AG04449 (cell line): ENCODE data around the gene ZNF488.

Source experiments
- CTCF ChIA-PET: fragments of 350-600 bp; formaldehyde crosslinking; extraction: SDS; loops from one replicate; lab custom pipeline; 2021; ENCODE audit warnings: antibody characterized with exemption; lab: Yijun Ruan, JAX
- POLR2A ChIA-PET: fragments of 400-600, 350-600 bp; formaldehyde crosslinking; extraction: SDS; loops from one replicate; lab custom pipeline; 2020; ENCODE audit warnings: antibody characterized with exemption, inconsistent platforms; lab: Yijun Ruan, JAX
- DNase-seq: peaks from one replicate; pipeline ENCODE4 v3.0.0-alpha.2; 2010; ENCODE audit warnings: low read depth, low spot score
- H3K4me3 ChIP-seq: 2 replicates; pipeline ENCODE4 v1.5.1; 2011; ENCODE audit warnings: low read depth, mild to moderate bottlenecking, control low read depth, low read length
- TF ChIP-seq, protein P1 (sequence below): IDR thresholded peaks from one replicate; pipeline ENCODE4 v1.5.1; 2011; ENCODE audit warnings: mild to moderate bottlenecking, moderate library complexity, low read length, control low read depth, inconsistent platforms; ENCODE audit not compliant: insufficient read depth; ENCODE audit errors: missing control alignments

The ZNF488 gene

DNA sequence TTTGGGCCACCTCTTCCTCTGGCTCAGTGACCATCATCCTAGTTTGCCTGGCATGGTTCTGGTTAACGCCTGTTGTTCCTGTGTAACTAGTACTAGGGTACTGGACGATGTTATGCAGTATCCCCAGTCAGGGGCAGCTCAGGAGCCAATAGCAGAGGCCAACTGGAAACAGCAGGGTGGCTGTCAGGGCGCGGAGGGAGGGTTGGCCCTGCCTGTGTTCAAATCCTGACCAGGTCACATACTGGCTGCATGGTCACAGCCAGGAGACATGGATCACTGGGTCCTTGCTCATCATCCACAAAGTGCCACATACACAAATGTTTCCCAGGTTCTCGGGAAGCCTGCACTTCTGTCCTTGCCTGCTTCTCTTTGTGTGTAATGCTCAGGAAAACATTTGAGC is 48.2 kb downstream of the ZNF488 start:
- CTCF ChIA-PET, result no interaction called here
- DNase-seq, result no peak
- POLR2A ChIA-PET, result no interaction called here
- TF ChIP-seq, protein P1, sequence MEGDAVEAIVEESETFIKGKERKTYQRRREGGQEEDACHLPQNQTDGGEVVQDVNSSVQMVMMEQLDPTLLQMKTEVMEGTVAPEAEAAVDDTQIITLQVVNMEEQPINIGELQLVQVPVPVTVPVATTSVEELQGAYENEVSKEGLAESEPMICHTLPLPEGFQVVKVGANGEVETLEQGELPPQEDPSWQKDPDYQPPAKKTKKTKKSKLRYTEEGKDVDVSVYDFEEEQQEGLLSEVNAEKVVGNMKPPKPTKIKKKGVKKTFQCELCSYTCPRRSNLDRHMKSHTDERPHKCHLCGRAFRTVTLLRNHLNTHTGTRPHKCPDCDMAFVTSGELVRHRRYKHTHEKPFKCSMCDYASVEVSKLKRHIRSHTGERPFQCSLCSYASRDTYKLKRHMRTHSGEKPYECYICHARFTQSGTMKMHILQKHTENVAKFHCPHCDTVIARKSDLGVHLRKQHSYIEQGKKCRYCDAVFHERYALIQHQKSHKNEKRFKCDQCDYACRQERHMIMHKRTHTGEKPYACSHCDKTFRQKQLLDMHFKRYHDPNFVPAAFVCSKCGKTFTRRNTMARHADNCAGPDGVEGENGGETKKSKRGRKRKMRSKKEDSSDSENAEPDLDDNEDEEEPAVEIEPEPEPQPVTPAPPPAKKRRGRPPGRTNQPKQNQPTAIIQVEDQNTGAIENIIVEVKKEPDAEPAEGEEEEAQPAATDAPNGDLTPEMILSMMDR, result no peak
- no peak overlapping the region for H3K4me3 ChIP-seq

DNA sequence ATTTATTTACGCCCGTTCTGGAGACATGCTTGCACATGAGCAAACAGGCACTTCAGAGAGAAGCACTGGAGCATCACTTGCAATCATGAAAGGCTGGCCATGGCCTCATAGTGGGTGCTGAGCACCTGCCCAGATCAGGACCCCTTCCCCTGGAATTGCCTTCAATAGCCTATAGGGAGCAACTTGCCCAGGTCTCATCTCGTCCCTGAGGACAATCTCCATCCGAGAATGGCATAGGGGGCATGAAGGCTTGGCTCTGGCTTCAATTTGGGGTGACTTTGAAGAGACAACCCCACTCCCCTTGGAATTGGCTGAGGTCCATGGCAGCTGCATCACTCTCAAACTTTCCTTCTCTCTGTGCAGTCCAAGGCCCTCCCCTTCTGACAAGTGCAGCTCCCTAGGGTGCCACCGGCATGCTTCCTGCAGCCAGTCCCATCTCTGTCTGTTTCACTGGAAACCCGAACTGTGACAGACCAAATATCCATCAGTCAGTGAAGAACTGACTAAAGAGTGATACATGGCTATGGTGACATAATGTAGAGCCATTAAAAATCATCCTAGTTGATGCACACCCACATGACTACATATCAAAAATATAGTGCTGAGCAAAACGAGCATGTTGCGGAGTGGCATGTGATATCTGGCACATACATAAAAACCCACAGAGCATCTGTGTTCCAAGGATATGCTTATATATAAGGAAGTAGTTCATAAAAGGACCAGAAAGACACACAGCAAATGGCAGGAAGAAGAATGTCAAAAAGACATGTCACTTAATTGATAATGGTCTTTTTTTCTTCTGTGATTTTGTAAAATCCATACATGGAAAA is 49.4 kb downstream of the ZNF488 start:
- no peak for DNase-seq
- CTCF ChIA-PET, result no interaction called here
- H3K4me3 ChIP-seq, result no peak overlapping the region
- TF ChIP-seq, protein P1, result no peak
- POLR2A ChIA-PET, result no interaction called here

DNA sequence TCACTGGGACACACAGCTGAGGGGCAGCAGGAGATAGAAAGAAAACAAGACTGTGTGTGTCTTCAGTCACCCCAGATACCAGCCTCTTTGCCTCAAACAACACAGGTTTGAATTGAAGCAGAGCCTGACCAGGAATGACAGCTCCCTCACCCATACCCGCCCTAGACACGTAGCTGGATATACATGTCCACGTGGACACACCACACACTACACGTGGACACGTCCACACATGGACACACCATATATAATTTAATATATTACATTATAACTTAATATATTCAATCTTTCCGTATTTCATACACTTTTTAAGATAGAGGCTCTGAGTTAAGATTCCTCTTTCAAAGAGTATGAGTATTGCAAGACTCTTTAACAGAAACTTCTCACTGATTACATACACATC is 50.6 kb downstream of the ZNF488 start:
- POLR2A ChIA-PET, result no interaction called here
- TF ChIP-seq, protein P1, result no peak
- CTCF ChIA-PET, result interaction anchor here (0.9 to 1.6 kb wide), 3 partner anchors 10 to 309 kb away, joined by 3 read pairs; no protein-coding TSS in a partner anchor
- no peak for DNase-seq
- H3K4me3 ChIP-seq, result no peak overlapping the region

DNA sequence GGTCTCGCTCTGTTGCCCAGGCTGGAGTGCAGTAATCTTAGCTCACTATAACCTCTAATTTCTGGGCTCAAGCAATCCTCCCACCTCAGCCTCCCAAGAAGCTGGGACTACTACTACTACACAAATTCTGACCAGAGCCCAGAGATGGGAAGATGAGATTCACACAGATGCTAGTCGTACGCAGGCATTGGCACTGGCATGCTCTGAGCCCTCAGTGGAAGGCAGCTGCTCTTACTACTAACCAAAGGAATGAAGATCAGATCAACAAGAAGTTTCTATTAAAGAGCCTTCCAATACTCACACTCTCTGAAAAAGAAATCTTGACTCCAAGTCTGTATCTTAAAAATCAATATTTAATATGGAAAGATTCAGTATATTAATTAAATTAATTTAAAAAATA is 51.1 kb downstream of the ZNF488 start:
- POLR2A ChIA-PET, result no interaction called here
- DNase-seq, result peak; percentile 17
- TF ChIP-seq, protein P1, result no peak
- CTCF ChIA-PET, result interaction anchor here (0.9 to 2.1 kb wide), 5 partner anchors 8 to 338 kb away, joined by 3 to 6 read pairs (median 3); no protein-coding TSS in a partner anchor
- no peak overlapping the region for H3K4me3 ChIP-seq

DNA sequence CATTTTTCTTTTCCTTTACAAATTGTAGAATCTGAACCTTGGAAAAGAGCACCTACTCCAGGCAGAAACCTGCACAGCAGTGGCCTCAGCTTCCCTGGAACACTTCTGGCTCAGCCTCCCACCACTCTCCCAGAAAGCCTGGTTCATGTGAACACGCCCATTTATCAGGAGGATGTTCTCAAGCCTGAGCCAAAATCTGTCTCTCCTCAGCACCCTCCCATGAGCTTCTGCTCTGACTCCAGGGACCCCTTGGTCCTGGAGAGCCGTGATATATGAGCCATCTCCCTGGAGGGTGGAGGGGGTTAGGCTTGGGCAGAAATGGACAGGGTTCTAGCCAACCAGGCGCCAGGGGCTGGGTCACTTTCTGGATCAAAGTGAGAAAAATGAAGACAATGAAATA is 51.7 kb downstream of the ZNF488 start:
- TF ChIP-seq, protein P1, result no peak
- ChIA-PET POLR2A (no interaction called here), CTCF (interaction anchor here (0.6 to 2.1 kb wide), 5 partner anchors 9 to 337 kb away, joined by 3 to 6 read pairs (median 4); no protein-coding TSS in a partner anchor)
- no peak for DNase-seq
- no peak overlapping the region for H3K4me3 ChIP-seq

DNA sequence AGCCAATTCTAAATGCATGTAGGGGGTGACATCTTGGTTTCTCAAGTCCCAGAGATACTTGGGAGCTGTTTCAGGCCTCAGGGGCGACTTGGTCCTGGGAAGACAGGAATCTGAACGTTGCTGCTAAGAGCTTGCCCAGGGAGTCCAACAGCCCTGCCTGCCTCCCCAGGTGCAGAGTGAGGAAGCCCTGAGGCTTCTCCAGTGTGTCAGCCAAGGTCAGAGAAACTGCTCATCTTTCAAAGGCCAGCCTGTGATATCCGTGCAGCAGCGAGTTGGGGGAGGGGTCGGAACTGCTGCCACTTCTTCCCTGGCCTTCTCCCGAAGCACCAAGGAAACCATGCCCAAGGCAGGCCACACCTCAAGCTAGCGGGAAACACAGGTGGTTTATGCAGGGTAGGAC is 52.1 kb downstream of the ZNF488 start:
- DNase-seq, result no peak
- H3K4me3 ChIP-seq, result no peak overlapping the region
- TF ChIP-seq, protein P1, result no peak
- POLR2A ChIA-PET, result no interaction called here
- CTCF ChIA-PET, result interaction anchor here (0.6 to 2.1 kb wide), 5 partner anchors 9 to 337 kb away, joined by 3 to 6 read pairs (median 4); no protein-coding TSS in a partner anchor
